Fibroblast of skin of abdomen (primary cell): ENCODE data around the gene UFSP2.

ENCODE experiments used
- DNase-seq: peaks from one replicate; pipeline ENCODE4 v3.0.0-alpha.2; 2013

The UFSP2 gene

DNA sequence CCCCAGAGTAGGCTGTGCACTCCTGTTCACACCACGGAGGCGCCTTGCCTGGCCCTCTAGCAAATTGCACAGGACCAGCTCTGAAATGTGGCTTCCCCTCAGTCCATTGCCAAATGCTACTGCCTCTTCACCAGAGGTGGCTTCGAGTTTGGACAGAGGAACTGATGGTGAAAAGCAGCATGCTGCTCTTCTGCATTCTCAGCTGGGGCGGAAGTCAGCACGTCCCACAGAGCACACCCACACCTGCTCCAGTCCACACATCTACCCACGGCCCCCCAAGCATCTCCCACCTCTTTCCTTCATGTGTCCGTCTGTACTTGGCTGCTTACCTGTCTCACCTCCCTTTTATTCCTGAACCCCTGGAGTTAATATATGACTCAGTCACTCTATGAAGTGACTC, 73.6 kb downstream of the UFSP2 start:
- no peak for DNase-seq

DNA sequence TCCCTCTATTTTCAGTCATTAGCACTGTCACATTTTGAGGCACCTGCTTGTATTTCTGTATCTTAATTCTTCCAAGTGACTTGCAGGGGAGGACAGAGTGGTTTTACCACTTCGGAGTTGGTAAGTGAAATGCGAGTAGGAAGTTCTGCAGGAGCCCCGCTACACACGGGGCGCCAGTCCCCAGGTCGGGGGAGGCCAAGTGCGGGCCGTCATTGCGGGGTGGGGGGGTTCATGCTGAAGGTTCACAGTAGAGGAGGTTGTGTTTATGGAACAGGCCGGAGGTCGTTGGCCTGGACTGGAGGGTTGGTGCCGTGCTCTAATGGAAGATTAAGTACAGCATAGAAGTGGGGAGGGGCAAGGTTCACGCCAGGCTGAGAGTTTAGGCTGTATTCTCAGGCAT, 74.1 kb downstream of the UFSP2 start:
- no peak for DNase-seq
